OCI-LY1 (cell line): ENCODE measurements around the gene CETN1.

Experiments
- H2AFZ ChIP-seq: fragments of 200-600 bp; sonication (generic), shearing (Covaris generic); 2 replicates; pipeline ENCODE4 v1.6.0; 2014; ENCODE audit warnings: antibody characterized with exemption, mild to moderate bottlenecking, low read length
- H3F3A ChIP-seq: fragments of 200-600 bp; sonication (generic), shearing (Covaris generic); 2 replicates; pipeline ENCODE4 v1.6.0; 2014; ENCODE audit warnings: mild to moderate bottlenecking, antibody characterized with exemption, low read length, moderate library complexity; ENCODE audit not compliant: insufficient read depth
- H3K27ac ChIP-seq: fragments of 200-600 bp; sonication (generic); 2 replicates; pipeline ENCODE4 v1.5.1; 2014; ENCODE audit warnings: low read length, mixed run types, mild to moderate bottlenecking, low read depth; ENCODE audit not compliant: poor library complexity, severe bottlenecking
- H3K27me3 ChIP-seq: fragments of 200-600 bp; sonication (generic); 2 replicates; pipeline ENCODE4 v1.6.0; 2014; ENCODE audit warnings: antibody characterized with exemption, mild to moderate bottlenecking, low read length, moderate library complexity; ENCODE audit not compliant: insufficient read depth
- H3K36me3 ChIP-seq: fragments of 200-600 bp; sonication (generic); 2 replicates; pipeline ENCODE4 v1.6.1; 2014; ENCODE audit warnings: mild to moderate bottlenecking, antibody characterized with exemption, low read length, moderate library complexity, mixed read lengths; ENCODE audit not compliant: insufficient read depth
- H3K4me1 ChIP-seq: fragments of 200-600 bp; sonication (generic); 2 replicates; pipeline ENCODE4 v1.5.1; 2014; ENCODE audit warnings: mild to moderate bottlenecking, low read length, moderate library complexity; ENCODE audit not compliant: insufficient read depth, severe bottlenecking
- H3K4me2 ChIP-seq: fragments of 200-600 bp; sonication (generic), shearing (Covaris generic); 2 replicates; pipeline ENCODE4 v1.6.1; 2014; ENCODE audit warnings: low read length
- H3K4me3 ChIP-seq: fragments of 200-600 bp; sonication (generic); 2 replicates; pipeline ENCODE4 v1.5.1; 2014; ENCODE audit warnings: low read length, low read depth, mild to moderate bottlenecking, mixed read lengths; ENCODE audit not compliant: poor library complexity, severe bottlenecking
- H3K79me2 ChIP-seq: fragments of 200-600 bp; shearing (Covaris generic); 2 replicates; pipeline ENCODE4 v1.6.1; 2016; ENCODE audit warnings: mixed run types, low read length, mixed read lengths; ENCODE audit not compliant: insufficient read depth
- H3K9ac ChIP-seq: fragments of 200-600 bp; sonication (generic), shearing (Covaris generic); 2 replicates; pipeline ENCODE4 v1.6.1; 2014; ENCODE audit warnings: mild to moderate bottlenecking, low read length, mixed read lengths
- H3K9me2 ChIP-seq: fragments of 200-600 bp; sonication (generic), shearing (Covaris generic); 2 replicates; pipeline ENCODE4 v1.6.1; 2014; ENCODE audit warnings: low read depth, mild to moderate bottlenecking, low read length, mixed read lengths
- H3K9me3 ChIP-seq: fragments of 200-600 bp; shearing (Covaris generic); 2 replicates; pipeline ENCODE4 v1.6.1; 2014; ENCODE audit warnings: low read length, mixed read lengths
- H4K20me1 ChIP-seq: fragments of 200-600 bp; sonication (generic), shearing (Covaris generic); 2 replicates; pipeline ENCODE4 v1.6.0; 2016; ENCODE audit warnings: mild to moderate bottlenecking, low read length; ENCODE audit not compliant: insufficient read depth
- CTCF ChIP-seq: fragments of 200-600 bp; sonication (generic), shearing (Covaris generic); IDR thresholded peaks from 2 replicates; pipeline ENCODE4 v1.5.1; 2017; ENCODE audit warnings: mild to moderate bottlenecking, antibody characterized with exemption, low read length, moderate library complexity, mixed read lengths
- EZH2 ChIP-seq: fragments of 200-600 bp; sonication (generic), shearing (Covaris generic); IDR thresholded peaks from 2 replicates; pipeline ENCODE4 v1.8.0; 2017; ENCODE audit warnings: borderline replicate concordance, mixed run types, mild to moderate bottlenecking, antibody characterized with exemption, low read length, moderate library complexity, mixed read lengths

Gene CETN1

GRCh38 chr18:551404-552061, 28.6 kb upstream of the CETN1 start:
- Histone ChIP-seq H3K36me3 (no peaks in the 10 kb centered on the region), H3K4me1 (no peaks in the 10 kb centered on the region), H2AFZ (no peak overlapping the region), H3K9ac (no peak overlapping the region), H3K4me2 (no peak overlapping the region), H4K20me1 (no peaks in the 10 kb centered on the region), H3K9me3 (no peaks in the 10 kb centered on the region), H3K4me3 (no peak overlapping the region), H3F3A (no peaks in the 10 kb centered on the region), H3K27ac (no peak overlapping the region), H3K9me2 (no peaks in the 10 kb centered on the region), H3K79me2 (no peaks in the 10 kb centered on the region), H3K27me3 (no peaks in the 10 kb centered on the region)
- no peak for TF ChIP-seq EZH2
- no peak for TF ChIP-seq CTCF

GRCh38 chr18:555705-556457, 24.3 kb upstream of the CETN1 start:
- no peak overlapping the region for H3K4me2 ChIP-seq
- H3K27ac ChIP-seq, result no peak overlapping the region
- no peaks in the 10 kb centered on the region for H4K20me1 ChIP-seq
- H3K79me2 ChIP-seq, result no peaks in the 10 kb centered on the region
- no peaks in the 10 kb centered on the region for H3K36me3 ChIP-seq
- no peaks in the 10 kb centered on the region for H3K27me3 ChIP-seq
- no peak for TF ChIP-seq CTCF
- no peak overlapping the region for H3K9ac ChIP-seq
- H3K9me3 ChIP-seq, result no peaks in the 10 kb centered on the region
- no peaks in the 10 kb centered on the region for H3K4me1 ChIP-seq
- H3F3A ChIP-seq, result no peaks in the 10 kb centered on the region
- no peak overlapping the region for H3K4me3 ChIP-seq
- H3K9me2 ChIP-seq, result no peaks in the 10 kb centered on the region
- H2AFZ ChIP-seq, result no peak overlapping the region

DNA sequence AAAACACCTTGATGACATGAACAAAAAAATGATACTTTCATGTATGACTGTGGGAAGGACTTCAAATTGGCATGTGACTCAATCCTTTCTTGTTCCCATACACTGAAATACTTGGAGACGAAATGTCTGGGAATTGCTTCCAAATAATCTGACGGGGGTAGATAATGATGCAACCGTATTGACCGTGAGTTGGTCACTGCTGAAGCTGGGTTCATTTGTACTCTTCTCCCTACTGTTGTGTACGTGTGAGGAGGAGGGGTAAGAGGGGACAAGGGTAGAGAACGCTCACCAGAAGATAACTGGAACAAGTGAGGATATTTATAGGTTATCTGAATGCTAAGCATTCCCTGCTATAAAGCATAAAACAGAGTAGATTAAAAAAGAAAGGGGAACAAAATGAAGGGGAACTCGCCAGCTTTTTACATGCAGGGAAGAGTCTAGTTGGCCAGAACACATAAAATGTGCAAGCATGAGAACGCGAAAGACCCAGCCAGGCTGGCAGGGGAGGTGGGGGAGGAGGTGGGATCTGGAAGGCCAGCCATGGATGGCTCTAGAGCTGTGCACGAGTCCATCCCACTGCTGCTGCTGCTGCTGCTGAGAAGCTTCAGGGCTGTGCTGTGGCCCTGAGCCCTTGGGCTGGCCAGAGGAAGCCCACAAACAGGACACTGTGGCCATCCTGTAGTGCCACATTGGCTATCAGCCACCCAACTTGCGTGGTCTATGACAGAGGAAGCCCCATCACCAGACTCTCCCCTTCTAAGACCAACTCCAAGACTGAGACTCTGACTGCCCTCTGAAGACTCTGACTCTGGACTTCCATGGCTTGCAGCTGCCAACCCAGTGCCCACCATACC, 15.2 kb upstream of the CETN1 start:
- Histone ChIP-seq H3K4me1 (no peaks in the 10 kb centered on the region), H2AFZ (no peak overlapping the region), H3F3A (no peaks in the 10 kb centered on the region), H3K4me3 (no peak overlapping the region), H3K9ac (no peak overlapping the region), H3K9me2 (no peaks in the 10 kb centered on the region), H3K27ac (no peak overlapping the region), H3K9me3 (no peaks in the 10 kb centered on the region), H4K20me1 (no peaks in the 10 kb centered on the region), H3K4me2 (no peak overlapping the region), H3K36me3 (no peaks in the 10 kb centered on the region), H3K79me2 (no peaks in the 10 kb centered on the region), H3K27me3 (no peaks in the 10 kb centered on the region)
- TF ChIP-seq EZH2, result no peak
- no peak for TF ChIP-seq CTCF
